GM12892 (cell line): ENCODE data around the gene LASP1.

ENCODE experiments used
- POLR2A ChIP-seq: IDR thresholded peaks from 2 replicates; pipeline ENCODE4 v1.6.1; 2011; ENCODE audit warnings: low read depth, low read length, control low read depth
- POLR2AphosphoS5 ChIP-seq: IDR thresholded peaks from 2 replicates; pipeline ENCODE4 v1.6.1; 2011; ENCODE audit warnings: low read depth, low read length, control low read depth
- TAF1 ChIP-seq: IDR thresholded peaks from 2 replicates; pipeline ENCODE4 v1.6.1; 2011; ENCODE audit warnings: low read depth, mild to moderate bottlenecking, control low read depth, low read length, borderline replicate concordance

DNA sequence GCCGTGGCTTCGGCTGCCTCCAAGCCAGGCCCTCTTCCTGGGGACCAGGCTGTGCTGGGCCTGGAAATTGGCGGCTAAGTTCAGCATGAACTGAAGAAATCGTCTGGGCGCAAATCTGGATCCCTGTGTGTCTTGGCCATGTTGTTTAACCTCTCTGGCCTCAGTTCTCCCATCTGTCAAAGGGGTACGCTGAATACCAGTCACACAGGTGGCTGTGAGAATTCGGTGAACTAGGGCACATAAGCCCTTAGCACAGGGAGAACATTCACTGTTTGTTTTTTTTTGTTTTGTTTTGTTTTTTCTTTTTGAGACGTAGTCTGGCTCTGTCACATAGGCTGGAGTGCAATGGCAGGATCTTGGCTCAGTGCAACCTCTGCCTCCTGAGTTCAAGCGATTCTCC is 19.0 kb downstream of the LASP1 start:
- no peak for TF ChIP-seq TAF1
- TF ChIP-seq POLR2A = no peak
- no peak for TF ChIP-seq POLR2AphosphoS5
